ENCODE results near the gene MAJIN. TPM values are rescaled to one million over a fixed set of nuclear protein-coding genes. Genes with fewer than 3 reads are reported as not detected.

Gene MAJIN
- total and polyA plus RNA-seq, 3 experiments from 2014 or later: not detected

Other genes starting within 250 kb of the MAJIN start
- under 1 TPM; 0.55 to 0.75 TPM for gene NRXN2, start 248.9 kb downstream of the MAJIN start, total RNA-seq
- not detected for gene NRXN2, start 248.9 kb downstream of the MAJIN start, polyA plus RNA-seq
- 10 to 100 TPM; 30.2 to 33.5 TPM for gene RASGRP2, start 228.0 kb downstream of the MAJIN start, total RNA-seq
- 145 TPM for gene RASGRP2, start 228.0 kb downstream of the MAJIN start, polyA plus RNA-seq
- 1 to 10 TPM; 2.2 TPM for gene PYGM, start 212.1 kb downstream of the MAJIN start, total RNA-seq
- 0.15 TPM for gene PYGM, start 212.1 kb downstream of the MAJIN start, polyA plus RNA-seq
- gene SF1, start 193.6 kb downstream of the MAJIN start, total RNA-seq: 100 to 1,000 TPM; 403 to 423 TPM
- gene SF1, start 193.6 kb downstream of the MAJIN start, polyA plus RNA-seq: 176 TPM
- gene MAP4K2, start 168.9 kb downstream of the MAJIN start, total RNA-seq: 10 to 100 TPM; 54.8 to 55.3 TPM
- gene MAP4K2, start 168.9 kb downstream of the MAJIN start, polyA plus RNA-seq: 39.0 TPM
- 10 to 100 TPM; 45.8 to 47.7 TPM for gene MEN1, start 161.6 kb downstream of the MAJIN start, total RNA-seq
- gene MEN1, start 161.6 kb downstream of the MAJIN start, polyA plus RNA-seq: 45.0 TPM
- gene CDC42BPG, start 127.5 kb downstream of the MAJIN start, total RNA-seq: 1 to 10 TPM in 1 of 2 experiments, under 1 TPM in 1; 0.66 to 2.3 TPM
- 0.52 TPM for gene CDC42BPG, start 127.5 kb downstream of the MAJIN start, polyA plus RNA-seq
- 100 to 1,000 TPM; 102 to 110 TPM for gene EHD1, start 93.5 kb downstream of the MAJIN start, total RNA-seq
- 258 TPM for gene EHD1, start 93.5 kb downstream of the MAJIN start, polyA plus RNA-seq
- gene ATG2A, start 54.9 kb downstream of the MAJIN start, total RNA-seq: 10 to 100 TPM; 25.7 to 27.0 TPM
- gene ATG2A, start 54.9 kb downstream of the MAJIN start, polyA plus RNA-seq: 7.6 TPM
- gene PPP2R5B, start 47.4 kb downstream of the MAJIN start, total RNA-seq: 10 to 100 TPM; 11.2 to 11.7 TPM
- 7.8 TPM for gene PPP2R5B, start 47.4 kb downstream of the MAJIN start, polyA plus RNA-seq
- not detected for gene GPHA2, start 36.2 kb downstream of the MAJIN start, total RNA-seq
- gene GPHA2, start 36.2 kb downstream of the MAJIN start, polyA plus RNA-seq: not detected
- under 1 TPM in 1 of 2 experiments, not detected in 1; 0.11 TPM for gene BATF2, start 24.9 kb upstream of the MAJIN start, total RNA-seq
- not detected for gene BATF2, start 24.9 kb upstream of the MAJIN start, polyA plus RNA-seq
- 100 to 1,000 TPM; 125 TPM for gene ARL2, start 42.1 kb upstream of the MAJIN start, total RNA-seq
- 99.7 TPM for gene ARL2, start 42.1 kb upstream of the MAJIN start, polyA plus RNA-seq
- gene SNX15, start 55.3 kb upstream of the MAJIN start, total RNA-seq: 10 to 100 TPM; 18.3 to 21.6 TPM
- gene SNX15, start 55.3 kb upstream of the MAJIN start, polyA plus RNA-seq: 16.4 TPM
- 10 to 100 TPM; 24.8 to 27.1 TPM for gene SAC3D1, start 69.1 kb upstream of the MAJIN start, total RNA-seq
- 12.0 TPM for gene SAC3D1, start 69.1 kb upstream of the MAJIN start, polyA plus RNA-seq
- gene NAALADL1, start 86.4 kb upstream of the MAJIN start, total RNA-seq: 10 to 100 TPM; 10.8 to 13.3 TPM
- gene NAALADL1, start 86.4 kb upstream of the MAJIN start, polyA plus RNA-seq: 17.0 TPM
- gene CDCA5, start 111.9 kb upstream of the MAJIN start, total RNA-seq: 10 to 100 TPM; 94.9 to 98.8 TPM
- 0.54 TPM for gene CDCA5, start 111.9 kb upstream of the MAJIN start, polyA plus RNA-seq
- gene ZFPL1, start 112.1 kb upstream of the MAJIN start, total RNA-seq: 10 to 100 TPM; 30.8 to 33.5 TPM
- gene ZFPL1, start 112.1 kb upstream of the MAJIN start, polyA plus RNA-seq: 24.4 TPM
- gene VPS51, start 124.1 kb upstream of the MAJIN start, total RNA-seq: 100 to 1,000 TPM; 120 to 131 TPM
- gene VPS51, start 124.1 kb upstream of the MAJIN start, polyA plus RNA-seq: 99.1 TPM
- gene TM7SF2, start 139.8 kb upstream of the MAJIN start, total RNA-seq: 10 to 100 TPM; 17.8 to 17.9 TPM
- 11.1 TPM for gene TM7SF2, start 139.8 kb upstream of the MAJIN start, polyA plus RNA-seq
- 10 to 100 TPM; 15.2 to 20.1 TPM for gene ZNHIT2, start 145.6 kb upstream of the MAJIN start, total RNA-seq
- gene ZNHIT2, start 145.6 kb upstream of the MAJIN start, polyA plus RNA-seq: 19.8 TPM
- 1,000 to 10,000 TPM; 1,054 to 1,073 TPM for gene FAU, start 150.0 kb upstream of the MAJIN start, total RNA-seq
- gene FAU, start 150.0 kb upstream of the MAJIN start, polyA plus RNA-seq: 904 TPM
- 100 to 1,000 TPM; 117 to 118 TPM for gene MRPL49, start 150.2 kb upstream of the MAJIN start, total RNA-seq
- gene MRPL49, start 150.2 kb upstream of the MAJIN start, polyA plus RNA-seq: 81.5 TPM
- gene SYVN1, start 162.4 kb upstream of the MAJIN start, total RNA-seq: 10 to 100 TPM; 35.1 to 39.7 TPM
- gene SYVN1, start 162.4 kb upstream of the MAJIN start, polyA plus RNA-seq: 19.6 TPM
- gene SPDYC, start 198.1 kb upstream of the MAJIN start, total RNA-seq: not detected
- gene SPDYC, start 198.1 kb upstream of the MAJIN start, polyA plus RNA-seq: not detected
- gene CAPN1, start 209.8 kb upstream of the MAJIN start, total RNA-seq: 10 to 100 TPM; 88.2 to 92.0 TPM
- gene CAPN1, start 209.8 kb upstream of the MAJIN start, polyA plus RNA-seq: 110 TPM